NOMO-1 treated with dmso at 0.1 percent for 144 hours (cell line): ENCODE data around the gene HOXB1.

Experiments used
- DNase-seq: peaks from one replicate; lab custom pipeline; 2025; ENCODE audit not compliant: unreplicated experiment; lab: John Stamatoyannopoulos, UW

The HOXB1 gene

GRCh38 chr17:48567646-48568354 lies 37.0 kb upstream of the HOXB1 start:
- DNase-seq, result no peak

GRCh38 chr17:48567209-48567608 lies 36.4 kb upstream of the HOXB1 start:
- no peak for DNase-seq

- no peak for DNase-seq
These were observed 35.9 kb upstream of the HOXB1 start for GRCh38 chr17:48566717-48567116.

GRCh38 chr17:48565925-48566710 lies 35.3 kb upstream of the HOXB1 start:
- DNase-seq, result no peak

GRCh38 chr17:48565022-48565554 lies 34.3 kb upstream of the HOXB1 start:
- DNase-seq, result no peak

DNA sequence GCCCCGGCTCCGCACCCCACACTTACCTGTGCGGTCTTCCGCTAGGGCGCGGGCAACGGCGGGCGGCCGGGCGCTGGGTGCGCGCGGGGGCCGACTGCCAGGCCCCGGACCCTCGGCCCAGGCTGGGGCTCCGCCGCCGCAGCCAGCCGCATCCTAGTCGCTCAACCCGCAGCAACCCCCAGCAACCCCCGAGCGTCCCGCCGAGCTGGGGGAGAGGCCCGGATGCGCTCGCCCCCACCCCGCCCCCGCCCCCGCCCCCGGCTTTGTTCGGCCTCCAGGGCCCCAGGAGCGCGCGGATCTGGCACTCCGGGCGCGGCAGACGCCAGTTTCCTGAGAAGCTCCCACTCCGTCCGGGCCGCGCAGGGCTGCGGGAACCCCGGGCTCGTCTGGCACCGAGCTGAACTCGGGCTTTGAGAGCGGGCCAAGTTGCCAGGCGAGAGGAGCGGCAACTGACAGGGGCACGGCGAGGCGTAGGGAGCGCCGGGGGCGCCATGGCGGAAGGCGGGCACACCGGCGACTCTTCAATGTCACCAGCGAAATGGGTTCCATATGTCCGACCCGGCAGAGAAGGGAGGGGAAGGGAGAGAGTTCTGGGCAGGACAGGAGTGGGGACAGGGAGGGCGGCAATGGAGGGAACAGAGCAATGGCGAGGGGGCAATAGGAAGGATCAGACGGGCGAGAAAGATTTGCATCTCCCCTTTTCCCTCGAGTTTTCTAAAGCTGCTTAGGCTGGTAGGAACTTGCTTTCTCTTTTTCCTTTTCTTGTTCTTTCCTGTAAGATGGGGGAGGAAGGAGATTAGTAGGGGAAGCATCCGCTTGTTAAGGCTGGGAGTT lies 33.6 kb upstream of the HOXB1 start:
- no peak for DNase-seq

GRCh38 chr17:48563867-48564187 lies 33.0 kb upstream of the HOXB1 start:
- DNase-seq, result no peak

GRCh38 chr17:48563385-48563838 lies 32.6 kb upstream of the HOXB1 start:
- no peak for DNase-seq

DNA sequence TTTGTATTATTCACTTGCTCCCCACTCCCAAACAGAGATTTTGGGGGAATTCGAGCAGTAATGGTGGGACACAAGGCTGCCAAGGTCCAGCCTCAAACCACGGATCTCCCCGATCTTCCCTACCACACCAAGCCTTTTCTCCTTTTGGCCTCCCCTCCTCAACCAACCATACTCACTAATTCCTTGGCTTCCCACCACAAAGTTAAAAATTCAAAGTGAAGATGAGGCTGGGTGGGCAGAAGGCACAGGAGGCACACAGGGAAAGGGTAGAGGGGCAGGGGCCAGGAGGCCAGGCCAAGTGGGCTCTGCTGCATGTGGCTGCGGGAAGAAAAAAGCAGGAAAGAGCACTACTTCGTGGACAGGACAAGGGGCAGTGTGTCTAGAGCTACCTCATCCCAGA lies 32.1 kb upstream of the HOXB1 start:
- DNase-seq, result no peak

DNA sequence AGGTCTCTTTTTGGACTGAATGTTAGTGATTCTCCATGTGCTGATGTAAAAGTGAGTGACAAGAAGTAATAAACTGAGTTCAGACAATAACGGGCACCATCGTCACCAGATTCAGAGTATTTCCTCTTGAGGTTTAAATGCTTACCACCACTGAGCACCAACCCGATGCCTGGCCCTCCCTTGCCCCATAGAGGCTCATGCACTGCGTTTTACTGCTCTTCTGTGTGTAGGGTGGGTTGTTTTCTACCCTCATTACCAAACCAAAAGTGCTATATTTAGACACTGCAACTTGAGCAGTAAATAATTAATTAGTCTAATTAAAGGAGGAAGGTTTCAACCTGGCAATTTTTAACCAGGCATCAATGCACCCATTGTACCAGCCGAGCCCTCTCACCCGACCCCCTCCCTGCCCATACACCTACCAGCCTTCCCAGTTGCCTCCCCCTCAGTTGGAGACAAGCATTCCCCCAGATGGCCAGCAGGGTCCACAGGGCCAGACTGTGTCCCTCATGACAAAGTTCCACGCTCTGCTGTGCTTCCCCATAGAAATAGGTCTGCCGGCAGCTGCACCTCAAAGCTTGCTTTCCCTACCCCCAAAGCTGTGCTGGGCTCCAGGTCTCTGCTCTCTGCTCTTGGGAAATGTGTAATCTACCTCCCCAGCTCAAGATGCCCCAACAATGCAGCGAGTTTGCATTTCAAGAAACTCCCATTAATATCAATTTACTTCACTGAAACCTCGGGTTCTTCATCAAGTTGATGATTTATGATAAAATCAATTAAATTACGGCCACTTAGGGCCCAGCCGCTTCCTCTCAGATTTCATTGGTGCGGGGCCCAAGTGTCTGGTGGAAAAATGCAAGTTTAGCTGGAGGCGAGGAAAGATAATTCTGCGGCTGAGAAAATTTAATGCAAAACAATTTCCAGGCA lies 31.3 kb upstream of the HOXB1 start:
- DNase-seq, result no peak

GRCh38 chr17:48559840-48560817 lies 29.3 kb upstream of the HOXB1 start:
- no peak for DNase-seq

GRCh38 chr17:48559122-48559839 lies 28.5 kb upstream of the HOXB1 start:
- DNase-seq, result no peak

GRCh38 chr17:48558831-48559121 lies 28.0 kb upstream of the HOXB1 start:
- DNase-seq, result no peak

- DNase-seq, result no peak
These were observed 27.4 kb upstream of the HOXB1 start for GRCh38 chr17:48558057-48558830.

DNA sequence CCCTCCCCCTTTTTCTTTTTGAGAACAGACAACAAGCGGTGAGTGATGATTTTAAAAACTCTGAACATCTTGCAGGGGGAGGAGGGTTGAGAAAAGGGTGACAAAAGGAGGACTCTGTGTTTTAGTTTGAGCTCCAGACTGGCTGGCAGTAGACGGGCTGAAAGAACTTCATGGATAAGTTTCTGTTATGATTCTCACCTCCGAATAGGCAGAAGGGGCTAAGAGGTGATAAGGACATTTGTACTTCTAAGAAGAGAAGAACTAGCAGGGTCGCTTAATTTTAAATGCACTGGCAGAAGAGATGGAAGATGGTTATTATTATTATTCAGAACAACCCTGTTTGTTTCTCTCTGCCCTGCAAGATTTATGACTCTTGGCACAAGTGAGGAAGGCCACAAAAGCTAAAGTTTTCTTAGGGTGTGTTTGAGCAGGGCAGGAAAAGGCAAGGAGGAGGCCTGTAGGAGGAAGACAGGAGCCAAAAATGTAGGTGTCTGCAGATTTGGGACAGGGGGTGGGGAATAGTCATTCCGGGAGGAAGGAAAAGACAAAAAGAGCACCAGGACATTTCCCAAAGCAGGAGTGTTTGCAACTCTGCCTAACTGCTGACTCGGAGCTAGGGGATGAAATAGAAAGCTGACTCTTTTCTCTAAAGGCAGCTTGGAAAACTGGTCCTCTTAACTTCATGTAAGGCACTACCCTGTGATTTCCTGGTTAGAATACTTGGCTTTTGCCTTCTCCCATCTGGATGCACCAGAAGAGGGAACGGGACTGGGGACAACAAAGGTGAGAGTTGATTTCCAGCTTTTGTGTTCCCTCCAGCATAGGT lies 26.0 kb upstream of the HOXB1 start:
- no peak for DNase-seq

- DNase-seq, result no peak
These were observed 25.4 kb upstream of the HOXB1 start for GRCh38 chr17:48556229-48556575.
